PC-3 (cell line): ENCODE data around the gene ZFAND6. TPM values are rescaled to one million over a fixed set of nuclear protein-coding genes. Genes with fewer than 3 reads are reported as not detected.

Experiments
- ATAC-seq: fragments of 200-7000 bp; cut with Tn5 transposase; 2 replicates; pipeline ENCODE4 v1.9.1; 2020; ENCODE audit warnings: mild to moderate bottlenecking, moderate library complexity
- BruUV-seq: library from RNA; stranded (reverse); fragments of 400-500 nt; replicated peaks from 2 replicates; lab custom pipeline; 2021; lab: Mats Ljungman, UMichigan
- CTCF ChIA-PET: fragments of 300-600 bp; sonication (Branson Sonifier 250); formaldehyde crosslinking; loops from one replicate; lab custom pipeline; 2022; ENCODE audit warnings: antibody characterized with exemption; lab: Charles Lee
- POLR2A ChIA-PET: fragments of 300-600 bp; sonication (Branson Sonifier 250); formaldehyde crosslinking; loops from one replicate; lab custom pipeline; 2022; ENCODE audit warnings: antibody characterized with exemption; ENCODE audit not compliant: unreplicated experiment; lab: Charles Lee
- DNase-seq: peaks from one replicate; pipeline ENCODE4 v3.0.0-alpha.2; 2015
- H2AFZ ChIP-seq: fragments of 300-600 bp; sonication (generic); 2 replicates; pipeline ENCODE4 v1.6.0; 2016; ENCODE audit warnings: antibody characterized with exemption, low read length
- H3F3A ChIP-seq: fragments of 300-600 bp; sonication (generic); one replicate; pipeline ENCODE4 v1.6.0; 2017; ENCODE audit warnings: antibody characterized with exemption, low read length, control low read depth, mild to moderate bottlenecking; ENCODE audit not compliant: unreplicated experiment
- H3K27ac ChIP-seq: fragments of 300-600 bp; sonication (generic); 2 replicates; pipeline ENCODE4 v1.5.1; 2016; ENCODE audit warnings: mild to moderate bottlenecking, low read length
- H3K27me3 ChIP-seq: fragments of 300-600 bp; sonication (generic); 2 replicates; pipeline ENCODE4 v1.6.1; 2016; ENCODE audit warnings: low read length, mixed read lengths
- H3K36me3 ChIP-seq: fragments of 300-600 bp; sonication (generic); 2 replicates; pipeline ENCODE4 v1.6.1; 2016; ENCODE audit warnings: low read depth, mixed run types, low read length, mixed read lengths
- H3K4me1 ChIP-seq: fragments of 300-600 bp; sonication (generic); 2 replicates; pipeline ENCODE4 v1.5.1; 2016; ENCODE audit warnings: low read length; ENCODE audit not compliant: insufficient read depth
- H3K4me2 ChIP-seq: fragments of 300-600 bp; sonication (generic); 2 replicates; pipeline ENCODE4 v1.6.0; 2016; ENCODE audit warnings: low read length
- H3K4me3 ChIP-seq: fragments of 300-600 bp; sonication (generic); 2 replicates; pipeline ENCODE4 v1.5.1; 2016; ENCODE audit warnings: mild to moderate bottlenecking, low read length, mixed read lengths
- H3K79me2 ChIP-seq: fragments of 300-600 bp; sonication (generic); 2 replicates; pipeline ENCODE4 v1.6.1; 2017; ENCODE audit warnings: low read length, mixed read lengths
- H3K9ac ChIP-seq: fragments of 300-600 bp; sonication (generic); 2 replicates; pipeline ENCODE4 v1.6.0; 2016; ENCODE audit warnings: mild to moderate bottlenecking, low read length
- H3K9me2 ChIP-seq: fragments of 300-600 bp; sonication (generic); replicated peaks from 2 replicates; pipeline ENCODE4 v1.6.1; 2016; ENCODE audit warnings: mixed run types, low read length, mixed read lengths
- H3K9me3 ChIP-seq: fragments of 300-600 bp; sonication (generic); 2 replicates; pipeline ENCODE4 v1.6.1; 2016; ENCODE audit warnings: low read length, mixed read lengths
- H4K20me1 ChIP-seq: fragments of 300-600 bp; sonication (generic); 2 replicates; pipeline ENCODE4 v1.6.1; 2016; ENCODE audit warnings: low read length, mixed read lengths
- CTCF ChIP-seq: fragments of 300-600 bp; sonication (generic); conservative IDR thresholded peaks from 2 replicates; pipeline ENCODE4 v1.5.1; 2017; ENCODE audit warnings: antibody characterized with exemption, low read depth, mild to moderate bottlenecking, low read length
- EZH2 ChIP-seq: fragments of 300-600 bp; sonication (generic); IDR thresholded peaks from one replicate; pipeline ENCODE4 v1.6.1; 2017; ENCODE audit warnings: antibody characterized with exemption, mild to moderate bottlenecking, low read length; ENCODE audit not compliant: unreplicated experiment
- EZH2phosphoT487 ChIP-seq: fragments of 300-600 bp; sonication (generic); IDR thresholded peaks from 2 replicates; pipeline ENCODE4 v1.6.1; 2018; ENCODE audit warnings: mild to moderate bottlenecking, antibody characterized with exemption, low read length, borderline replicate concordance
- intact Hi-C: fragments of 100-400 bp; cut with micrococcal nuclease; formaldehyde crosslinking; loops from 2 replicates; pipeline ENCODE4 v1.9.0; 2023
- total RNA-seq: library from RNA; depleted of rRNA; stranded (reverse); fragments of >200 nt; gene quantifications from 2 replicates; pipeline ENCODE4 v1.2.3, GENCODE V29; 2014

Gene ZFAND6
- total RNA-seq, 1 experiment from 2014 or later = 96.6 TPM

- DNase-seq (no peak), ATAC-seq (no peak)
- Histone ChIP-seq H3K4me1 (no peaks in the 10 kb centered on the region), H4K20me1 (no peaks in the 10 kb centered on the region), H3K36me3 (no peaks in the 10 kb centered on the region), H3K9ac (no peak overlapping the region), H3K4me2 (no peak overlapping the region), H3K27ac (no peak overlapping the region), H3K9me2 (no peaks in the 10 kb centered on the region), H3K9me3 (no peaks in the 10 kb centered on the region), H3K79me2 (no peaks in the 10 kb centered on the region), H3K27me3 (no peaks in the 10 kb centered on the region), H2AFZ (no peak overlapping the region), H3F3A (no peaks in the 10 kb centered on the region), H3K4me3 (no peak overlapping the region)
- POLR2A ChIA-PET = no interaction called here
- CTCF ChIA-PET = no interaction called here
- BruUV-seq = no TSS peak
- TF ChIP-seq EZH2phosphoT487 (no peak), CTCF (no peak), EZH2 (no peak)
- intact Hi-C loops = no loop called here
Measured at GRCh38 chr15:80020731-80021130, 38.7 kb upstream of the ZFAND6 start.

- Histone ChIP-seq H3F3A (no peaks in the 10 kb centered on the region), H3K79me2 (no peaks in the 10 kb centered on the region), H2AFZ (no peak overlapping the region), H3K9me3 (no peaks in the 10 kb centered on the region), H3K4me1 (peaks cover 2% of the 10 kb centered on the region), H3K27me3 (no peaks in the 10 kb centered on the region), H3K36me3 (no peaks in the 10 kb centered on the region), H3K9me2 (no peaks in the 10 kb centered on the region), H3K4me3 (no peak overlapping the region), H3K9ac (no peak overlapping the region), H3K4me2 (no peak overlapping the region), H4K20me1 (no peaks in the 10 kb centered on the region), H3K27ac (no peak overlapping the region)
- BruUV-seq = no TSS peak
- ATAC-seq = no peak
- POLR2A ChIA-PET = no interaction called here
- CTCF ChIA-PET = no interaction called here
- DNase-seq = no peak
- intact Hi-C loops = no loop called here
- TF ChIP-seq EZH2 (no peak), EZH2phosphoT487 (no peak), CTCF (no peak)
Measured at GRCh38 chr15:80026310-80026709, 33.2 kb upstream of the ZFAND6 start.

GRCh38 chr15:80026754-80027153 lies 32.7 kb upstream of the ZFAND6 start:
- Histone ChIP-seq H3K4me3 (no peak overlapping the region), H3K9me3 (no peaks in the 10 kb centered on the region), H3F3A (no peaks in the 10 kb centered on the region), H3K9me2 (no peaks in the 10 kb centered on the region), H2AFZ (no peak overlapping the region), H3K9ac (no peak overlapping the region), H3K27ac (no peak overlapping the region), H4K20me1 (no peaks in the 10 kb centered on the region), H3K4me2 (no peak overlapping the region), H3K4me1 (peaks cover 6% of the 10 kb centered on the region), H3K36me3 (no peaks in the 10 kb centered on the region), H3K27me3 (no peaks in the 10 kb centered on the region), H3K79me2 (no peaks in the 10 kb centered on the region)
- intact Hi-C loops = no loop called here
- BruUV-seq = no TSS peak
- ATAC-seq (no peak), DNase-seq (no peak)
- ChIA-PET CTCF (no interaction called here), POLR2A (no interaction called here)
- TF ChIP-seq CTCF (no peak), EZH2 (no peak), EZH2phosphoT487 (no peak)
